Activated naive CD4-positive, alpha-beta T cell treated with anti-CD3 and anti-CD28 coated beads for 36 hours (primary cell): ENCODE data around the gene VSIG10. TPM values are rescaled to one million over a fixed set of nuclear protein-coding genes. Genes with fewer than 3 reads are reported as not detected.
A peak's percentile ranks its signal among the peaks of the same experiment; 100 is the strongest.

Source experiments
- CTCF ChIA-PET: fragments of 350-600 bp; sonication (Branson Sonifier 250); formaldehyde crosslinking; loops from one replicate; lab custom pipeline; 2021; ENCODE audit warnings: antibody characterized with exemption; lab: Charles Lee
- DNase-seq: peaks from one replicate; pipeline ENCODE4 v3.0.0-alpha.2; 2020
- H3K27ac Mint-ChIP-seq: one replicate; pipeline ENCODE4 v1.8.0; 2021; ENCODE audit warnings: mild to moderate bottlenecking, mixed read lengths
- H3K27me3 Mint-ChIP-seq: one replicate; pipeline ENCODE4 v1.8.0; 2021; ENCODE audit warnings: low read depth, mixed read lengths
- H3K36me3 Mint-ChIP-seq: one replicate; pipeline ENCODE4 v1.8.0; 2021; ENCODE audit warnings: low read depth, mixed read lengths
- H3K4me1 Mint-ChIP-seq: one replicate; pipeline ENCODE4 v1.8.0; 2021; ENCODE audit warnings: low read depth, mixed read lengths
- H3K4me3 Mint-ChIP-seq: one replicate; pipeline ENCODE4 v1.8.0; 2021; ENCODE audit warnings: mild to moderate bottlenecking, moderate library complexity, mixed read lengths
- H3K9me3 Mint-ChIP-seq: one replicate; pipeline ENCODE4 v1.8.0; 2021; ENCODE audit warnings: mixed read lengths
- intact Hi-C: fragments of 100-400 bp; cut with micrococcal nuclease; formaldehyde crosslinking; loops from one replicate; pipeline ENCODE4 v1.15.1; 2023
- total RNA-seq, 2 experiments: library from RNA; stranded (reverse); gene quantifications; one replicate each; pipeline ENCODE4 v1.2.3, GENCODE V29; 2021

The VSIG10 gene, protein sequence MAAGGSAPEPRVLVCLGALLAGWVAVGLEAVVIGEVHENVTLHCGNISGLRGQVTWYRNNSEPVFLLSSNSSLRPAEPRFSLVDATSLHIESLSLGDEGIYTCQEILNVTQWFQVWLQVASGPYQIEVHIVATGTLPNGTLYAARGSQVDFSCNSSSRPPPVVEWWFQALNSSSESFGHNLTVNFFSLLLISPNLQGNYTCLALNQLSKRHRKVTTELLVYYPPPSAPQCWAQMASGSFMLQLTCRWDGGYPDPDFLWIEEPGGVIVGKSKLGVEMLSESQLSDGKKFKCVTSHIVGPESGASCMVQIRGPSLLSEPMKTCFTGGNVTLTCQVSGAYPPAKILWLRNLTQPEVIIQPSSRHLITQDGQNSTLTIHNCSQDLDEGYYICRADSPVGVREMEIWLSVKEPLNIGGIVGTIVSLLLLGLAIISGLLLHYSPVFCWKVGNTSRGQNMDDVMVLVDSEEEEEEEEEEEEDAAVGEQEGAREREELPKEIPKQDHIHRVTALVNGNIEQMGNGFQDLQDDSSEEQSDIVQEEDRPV
- 1 to 10 TPM; 1.7 to 2.4 TPM for total RNA-seq

DNA sequence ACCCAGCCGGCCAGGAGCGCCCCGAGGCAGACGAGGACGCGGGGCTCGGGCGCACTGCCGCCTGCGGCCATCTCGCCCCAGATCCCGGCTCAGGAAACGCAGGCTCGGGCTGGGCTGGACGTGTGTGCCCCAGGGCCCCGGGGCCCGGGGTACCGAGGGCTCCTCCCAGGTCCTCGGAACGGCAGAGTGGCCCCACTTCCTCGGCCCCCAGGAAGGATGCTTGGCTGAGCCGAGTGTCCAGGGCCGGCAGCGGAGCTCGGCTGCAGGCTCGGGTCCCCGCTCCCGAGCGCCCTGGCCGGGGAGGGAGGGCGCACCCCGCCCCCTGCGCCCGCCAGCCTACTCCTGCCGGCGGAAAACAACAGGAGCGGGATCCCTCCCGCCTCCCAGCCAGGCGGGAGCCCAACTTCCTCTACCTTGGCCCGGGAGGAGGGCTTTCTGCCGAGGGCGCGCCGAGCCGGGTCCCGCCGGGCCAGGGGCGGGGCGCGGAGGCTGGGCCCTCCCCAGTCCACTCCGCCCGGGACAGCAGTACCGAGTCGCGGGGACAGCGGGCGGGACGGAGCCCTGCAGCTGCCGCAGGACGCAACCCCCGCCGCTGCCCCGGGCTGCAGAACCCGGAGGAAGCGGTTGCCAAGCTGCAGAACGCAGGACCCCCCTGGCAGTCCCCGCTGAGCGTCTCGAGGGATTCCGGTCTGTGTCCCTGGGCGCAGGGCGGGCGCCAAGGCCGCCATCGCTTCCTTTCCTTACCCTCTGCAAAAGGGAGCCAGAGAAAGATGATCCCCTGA is at the start of gene VSIG10:
TSS of gene VSIG10 (minus strand) at position 411 of the 782 bp plus-strand sequence. CDS start at position 71, 340 bp downstream.
- Mint-ChIP-seq H3K27ac (peak within 1 kb of the TSS; percentile 16), H3K36me3 (no peaks in the 10 kb centered on the region), H3K4me1 (peaks cover 5% of the 10 kb centered on the region), H3K4me3 (peak within 1 kb of the TSS; percentile 68), H3K27me3 (peaks cover 20% of the 10 kb centered on the region), H3K9me3 (no peaks in the 10 kb centered on the region)
- DNase-seq, result peak; percentile 19
- CTCF ChIA-PET, result interaction anchor here (0.7 to 1.2 kb wide), 2 partner anchors 18 kb away, joined by 3 read pairs; no protein-coding TSS in a partner anchor
- intact Hi-C loops, result loop anchor here (2.0 kb wide), 1 partner anchor 229 kb away; no protein-coding TSS in a partner anchor

DNA sequence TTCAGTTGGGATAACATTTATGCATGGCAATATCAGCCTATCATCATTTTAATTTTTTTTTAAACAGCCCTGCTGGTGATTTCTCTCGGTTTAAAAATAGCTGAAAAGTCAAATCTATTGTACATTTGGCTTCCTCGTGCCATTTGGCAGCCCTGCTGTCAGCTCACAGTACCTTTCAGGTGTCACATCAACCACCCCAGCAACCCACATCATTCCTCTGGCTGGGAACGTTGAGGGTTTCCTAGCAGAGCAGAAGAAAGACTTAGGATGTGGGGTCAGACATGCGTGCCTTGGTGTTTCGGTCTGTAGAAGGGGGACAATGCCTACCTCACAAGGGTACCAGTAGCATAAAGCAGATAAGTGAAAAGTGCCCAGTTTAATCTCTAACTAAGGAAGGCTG is 47.9 kb upstream of the VSIG10 start:
- no peak overlapping the region for H3K4me3 Mint-ChIP-seq
- H3K9me3 Mint-ChIP-seq, result no peaks in the 10 kb centered on the region
- H3K36me3 Mint-ChIP-seq, result peaks cover 14% of the 10 kb centered on the region
- intact Hi-C loops, result no loop called here
- no peaks in the 10 kb centered on the region for H3K4me1 Mint-ChIP-seq
- no peak overlapping the region for H3K27ac Mint-ChIP-seq
- CTCF ChIA-PET, result interaction anchor here (0.7 to 0.9 kb wide), 2 partner anchors 9 to 226 kb away, joined by 3 to 6 read pairs; no protein-coding TSS in a partner anchor
- no peaks in the 10 kb centered on the region for H3K27me3 Mint-ChIP-seq
- DNase-seq, result no peak

DNA sequence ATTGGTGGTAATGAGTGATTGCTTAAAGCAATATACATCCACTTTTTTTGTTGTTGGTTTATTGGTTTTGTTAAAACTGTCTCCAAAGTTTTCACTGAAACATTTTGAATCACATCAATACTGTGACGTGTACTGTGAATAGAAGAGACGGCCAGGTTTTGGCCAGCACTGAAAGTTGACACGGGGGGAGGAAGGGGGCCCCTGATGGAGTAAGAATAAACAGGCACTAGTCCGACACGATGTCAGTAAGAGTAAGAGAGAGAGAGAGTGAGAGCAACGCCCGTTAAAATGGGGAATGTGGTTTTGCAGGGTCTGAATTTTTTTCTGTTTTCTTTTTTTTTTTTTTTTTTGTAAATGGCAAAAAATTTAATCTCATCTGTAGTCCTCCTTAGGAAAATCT is 46.8 kb upstream of the VSIG10 start:
- Mint-ChIP-seq H3K4me3 (no peak overlapping the region), H3K27ac (no peak overlapping the region), H3K4me1 (no peaks in the 10 kb centered on the region), H3K36me3 (peaks cover 18% of the 10 kb centered on the region), H3K9me3 (no peaks in the 10 kb centered on the region), H3K27me3 (no peaks in the 10 kb centered on the region)
- CTCF ChIA-PET, result no interaction called here
- intact Hi-C loops, result no loop called here
- no peak for DNase-seq

DNA sequence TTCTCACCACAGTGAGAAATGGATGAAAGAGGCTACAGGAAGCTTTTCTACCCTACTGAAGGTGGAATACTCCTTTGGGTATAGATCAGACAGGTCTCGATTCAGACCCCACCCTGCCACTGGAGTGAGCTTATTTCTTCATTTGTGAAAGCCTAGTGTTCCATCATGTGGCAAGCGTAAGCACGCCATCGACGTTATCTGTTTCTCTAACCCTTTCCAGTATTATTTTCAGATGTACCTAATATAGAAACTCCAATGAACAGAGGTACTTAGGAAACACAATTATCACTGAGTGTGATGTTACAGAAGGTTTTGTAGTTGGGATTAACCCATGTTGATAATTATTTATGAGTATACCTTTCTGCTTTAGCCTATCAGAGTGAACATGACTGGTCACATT is 44.5 kb upstream of the VSIG10 start:
- no peaks in the 10 kb centered on the region for H3K9me3 Mint-ChIP-seq
- peaks cover 31% of the 10 kb centered on the region for H3K36me3 Mint-ChIP-seq
- CTCF ChIA-PET, result interaction anchor here (1.5 kb wide), 1 partner anchor 17 kb away, joined by 3 read pairs; no protein-coding TSS in a partner anchor
- H3K27me3 Mint-ChIP-seq, result no peaks in the 10 kb centered on the region
- H3K4me3 Mint-ChIP-seq, result no peak overlapping the region
- DNase-seq, result no peak
- no peak overlapping the region for H3K27ac Mint-ChIP-seq
- intact Hi-C loops, result no loop called here
- H3K4me1 Mint-ChIP-seq, result no peaks in the 10 kb centered on the region

DNA sequence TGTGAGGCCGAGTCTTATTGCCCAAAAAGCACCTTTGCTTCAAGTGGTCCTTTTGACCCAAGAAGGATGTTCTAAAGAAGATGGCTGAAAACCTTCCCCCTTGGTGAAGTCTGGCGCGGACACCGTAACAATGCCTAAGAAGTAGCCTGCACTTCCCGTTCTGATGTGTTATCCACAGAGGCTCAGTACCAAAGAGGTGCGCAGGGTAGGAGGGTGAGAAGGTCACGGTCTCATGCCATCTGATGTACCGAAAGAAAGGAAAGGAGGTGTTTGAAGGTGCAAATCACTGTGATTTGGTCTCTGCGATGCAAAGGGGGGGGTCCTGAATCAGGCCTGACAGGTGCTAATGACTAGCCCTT is 42.0 kb upstream of the VSIG10 start:
- H3K27ac Mint-ChIP-seq, result no peak overlapping the region
- H3K4me3 Mint-ChIP-seq, result no peak overlapping the region
- H3K36me3 Mint-ChIP-seq, result peaks cover 42% of the 10 kb centered on the region
- intact Hi-C loops, result no loop called here
- no peaks in the 10 kb centered on the region for H3K27me3 Mint-ChIP-seq
- H3K4me1 Mint-ChIP-seq, result no peaks in the 10 kb centered on the region
- no peak for DNase-seq
- CTCF ChIA-PET, result no interaction called here
- no peaks in the 10 kb centered on the region for H3K9me3 Mint-ChIP-seq

DNA sequence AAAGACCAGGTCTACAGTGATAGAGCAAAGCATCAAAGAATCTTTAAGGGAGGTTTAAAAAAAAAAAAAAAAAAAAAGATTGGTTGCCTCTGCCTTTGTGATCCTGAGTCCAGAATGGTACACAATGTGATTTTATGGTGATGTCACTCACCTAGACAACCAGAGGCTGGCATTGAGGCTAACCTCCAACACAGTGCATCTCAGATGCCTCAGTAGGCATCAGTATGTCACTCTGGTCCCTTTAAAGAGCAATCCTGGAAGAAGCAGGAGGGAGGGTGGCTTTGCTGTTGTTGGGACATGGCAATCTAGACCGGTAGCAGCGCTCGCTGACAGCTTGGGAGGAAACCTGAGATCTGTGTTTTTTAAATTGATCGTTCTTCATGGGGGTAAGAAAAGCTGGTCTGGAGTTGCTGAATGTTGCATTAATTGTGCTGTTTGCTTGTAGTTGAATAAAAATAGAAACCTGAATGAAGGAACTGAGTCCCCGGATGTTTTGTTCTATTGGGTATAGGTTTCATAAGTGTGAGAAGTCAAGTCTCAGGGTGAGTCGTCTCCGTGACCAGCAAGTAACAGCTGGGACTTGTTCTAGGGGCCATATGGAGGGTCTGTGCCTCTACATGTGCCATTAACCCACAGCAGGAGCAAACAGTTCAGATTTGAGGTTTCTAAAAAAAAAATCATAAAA is 41.4 kb upstream of the VSIG10 start:
- Mint-ChIP-seq H3K4me3 (no peak overlapping the region), H3K4me1 (no peaks in the 10 kb centered on the region), H3K36me3 (peaks cover 45% of the 10 kb centered on the region), H3K27me3 (no peaks in the 10 kb centered on the region), H3K27ac (peak overlapping the region; percentile 8), H3K9me3 (no peaks in the 10 kb centered on the region)
- no peak for DNase-seq
- intact Hi-C loops, result no loop called here
- CTCF ChIA-PET, result no interaction called here

DNA sequence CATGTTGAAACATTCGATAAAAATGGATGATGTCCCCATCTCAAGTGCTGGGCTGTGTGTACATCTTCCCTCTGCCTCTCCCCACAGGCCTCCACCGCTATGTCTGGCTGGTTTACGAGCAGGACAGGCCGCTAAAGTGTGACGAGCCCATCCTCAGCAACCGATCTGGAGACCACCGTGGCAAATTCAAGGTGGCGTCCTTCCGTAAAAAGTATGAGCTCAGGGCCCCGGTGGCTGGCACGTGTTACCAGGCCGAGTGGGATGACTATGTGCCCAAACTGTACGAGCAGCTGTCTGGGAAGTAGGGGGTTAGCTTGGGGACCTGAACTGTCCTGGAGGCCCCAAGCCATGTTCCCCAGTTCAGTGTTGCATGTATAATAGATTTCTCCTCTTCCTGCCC is 40.7 kb upstream of the VSIG10 start:
- no peak overlapping the region for H3K27ac Mint-ChIP-seq

DNA sequence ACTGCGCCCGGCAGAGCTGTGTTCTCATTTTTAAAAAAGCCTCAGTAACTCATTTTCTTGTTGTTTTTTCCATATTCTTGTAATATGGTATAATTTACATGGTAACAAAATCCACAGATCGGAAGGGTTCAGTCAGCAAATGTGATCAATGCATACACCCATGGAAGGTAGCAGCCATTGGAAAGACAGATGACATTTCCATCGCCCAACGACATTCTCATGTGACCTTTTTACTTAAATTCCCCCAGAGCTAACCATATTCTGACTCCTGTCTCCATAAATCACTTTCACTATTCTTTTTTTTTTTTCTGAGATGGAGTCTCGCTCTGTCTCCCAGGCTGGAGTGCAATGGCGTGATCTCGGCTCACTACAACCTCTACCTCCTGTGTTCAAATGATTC is 37.0 kb upstream of the VSIG10 start:
- Mint-ChIP-seq H3K36me3 (peaks cover 38% of the 10 kb centered on the region), H3K9me3 (no peaks in the 10 kb centered on the region), H3K27ac (peak overlapping the region; percentile 18), H3K4me3 (no peak overlapping the region), H3K4me1 (peaks cover 15% of the 10 kb centered on the region), H3K27me3 (no peaks in the 10 kb centered on the region)
- CTCF ChIA-PET, result interaction anchor here (1.0 to 1.6 kb wide), 3 partner anchors 20 to 235 kb away, joined by 4 to 5 read pairs (median 5); partner anchors contain the start of gene SUDS3
- intact Hi-C loops, result no loop called here
- DNase-seq, result no peak

More for the DNA sequence above, 40.7 kb upstream of the VSIG10 start:
- CTCF ChIA-PET, result no interaction called here
- DNase-seq, result no peak
- Mint-ChIP-seq H3K27me3 (no peaks in the 10 kb centered on the region), H3K4me1 (no peaks in the 10 kb centered on the region), H3K36me3 (peaks cover 45% of the 10 kb centered on the region), H3K9me3 (no peaks in the 10 kb centered on the region), H3K4me3 (no peak overlapping the region)
- intact Hi-C loops, result no loop called here

DNA sequence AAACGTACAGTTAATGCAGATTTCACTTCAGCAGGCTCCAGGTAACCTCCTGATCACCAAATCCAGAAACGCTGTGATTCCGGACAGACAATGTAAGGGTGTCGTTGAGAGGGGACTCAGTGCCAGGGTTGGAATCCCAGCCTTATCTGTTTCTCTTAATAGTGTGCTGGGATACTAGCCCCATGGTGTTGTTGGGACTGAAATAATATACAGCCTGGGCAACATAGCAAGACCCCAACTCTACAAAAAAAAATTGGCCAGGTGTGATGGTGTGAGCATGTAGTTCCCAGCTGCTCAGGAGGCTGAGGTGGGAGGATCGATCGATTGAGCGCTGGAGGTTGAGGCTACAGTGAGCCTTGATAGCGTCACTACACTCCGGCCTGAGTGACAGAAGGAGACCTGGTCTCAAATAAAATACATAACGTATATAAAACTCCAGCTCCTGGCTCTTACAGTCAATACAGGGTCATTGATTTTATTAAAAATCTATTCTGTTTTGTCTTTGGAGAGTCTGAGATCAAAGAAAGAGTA is 33.4 kb upstream of the VSIG10 start:
- CTCF ChIA-PET, result interaction anchor here (1.1 to 3.2 kb wide), 3 partner anchors 16 to 263 kb away, joined by 3 to 20 read pairs (median 4); partner anchors contain the start of gene SUDS3
- intact Hi-C loops, result loop anchor here (2.0 to 10.0 kb wide), 4 partner anchors 76 to 262 kb away; partner anchors contain the start of gene WSB2
- H3K4me3 Mint-ChIP-seq, result peak overlapping the region; percentile 98
- no peak for DNase-seq
- peaks cover 19% of the 10 kb centered on the region for H3K36me3 Mint-ChIP-seq
- no peaks in the 10 kb centered on the region for H3K27me3 Mint-ChIP-seq
- peaks cover 25% of the 10 kb centered on the region for H3K4me1 Mint-ChIP-seq
- peak overlapping the region; percentile 62 for H3K27ac Mint-ChIP-seq
- no peaks in the 10 kb centered on the region for H3K9me3 Mint-ChIP-seq

DNA sequence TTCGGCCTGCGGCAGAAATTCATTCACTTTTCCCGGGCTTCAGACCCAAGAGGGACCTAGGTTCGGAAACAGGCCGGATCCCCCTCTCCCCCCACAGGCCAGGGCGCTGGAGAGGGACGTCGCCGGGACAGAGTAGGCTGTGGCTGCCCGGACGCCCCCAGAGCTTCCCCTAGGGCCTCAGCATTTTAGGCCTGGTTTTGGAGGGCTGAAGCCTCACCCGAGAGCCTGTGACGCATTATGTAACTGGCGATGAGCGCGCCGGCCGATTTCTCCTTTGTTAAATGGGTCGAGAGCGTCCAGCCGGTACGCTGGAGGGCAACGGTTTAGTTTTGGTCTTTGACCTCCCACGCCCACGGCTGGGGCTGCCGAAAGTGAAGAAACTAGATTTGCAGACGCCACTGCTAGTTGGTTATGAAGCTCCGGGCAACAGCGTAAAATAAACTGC is 32.8 kb upstream of the VSIG10 start:
- peak; percentile 49 for DNase-seq
- peak overlapping the region; percentile 62 for H3K27ac Mint-ChIP-seq
- CTCF ChIA-PET, result interaction anchor here (1.0 to 3.2 kb wide), 4 partner anchors 17 to 261 kb away, joined by 3 to 20 read pairs (median 4); partner anchors contain the start of gene SUDS3
- H3K4me3 Mint-ChIP-seq, result peak overlapping the region; percentile 98
- H3K9me3 Mint-ChIP-seq, result no peaks in the 10 kb centered on the region
- intact Hi-C loops, result loop anchor here (1.0 to 10.0 kb wide), 7 partner anchors 76 to 946 kb away; partner anchors contain the start of genes FBXO21, RFC5, SUDS3 and WSB2
- H3K4me1 Mint-ChIP-seq, result peaks cover 31% of the 10 kb centered on the region
- peaks cover 16% of the 10 kb centered on the region for H3K36me3 Mint-ChIP-seq
- H3K27me3 Mint-ChIP-seq, result no peaks in the 10 kb centered on the region
